MV-4-11 (cell line): ENCODE results near the gene RIMBP2.

Experiments
- DNase-seq: peaks from one replicate; lab custom pipeline; 2025; lab: John Stamatoyannopoulos, UW

Gene RIMBP2

DNA sequence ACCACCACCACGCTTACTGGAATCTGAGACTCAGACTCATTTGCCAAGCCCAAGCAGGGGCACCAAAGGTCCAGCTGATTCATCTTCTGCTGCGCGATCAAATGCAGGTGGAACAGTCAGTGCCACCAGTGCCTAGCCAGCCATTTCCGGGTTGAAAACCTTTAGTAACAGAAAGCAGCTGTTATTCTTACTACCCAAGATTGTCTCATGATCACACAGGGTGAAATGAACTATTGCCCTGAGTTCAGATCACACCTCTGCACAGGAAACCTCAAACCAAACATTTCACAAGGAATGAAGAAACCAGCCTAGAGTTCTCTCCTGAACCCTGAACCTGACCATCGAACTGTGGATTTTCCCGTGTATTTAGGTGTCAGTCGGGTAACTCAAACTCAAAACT is 88.9 kb downstream of the RIMBP2 start:
- DNase-seq = no peak

DNA sequence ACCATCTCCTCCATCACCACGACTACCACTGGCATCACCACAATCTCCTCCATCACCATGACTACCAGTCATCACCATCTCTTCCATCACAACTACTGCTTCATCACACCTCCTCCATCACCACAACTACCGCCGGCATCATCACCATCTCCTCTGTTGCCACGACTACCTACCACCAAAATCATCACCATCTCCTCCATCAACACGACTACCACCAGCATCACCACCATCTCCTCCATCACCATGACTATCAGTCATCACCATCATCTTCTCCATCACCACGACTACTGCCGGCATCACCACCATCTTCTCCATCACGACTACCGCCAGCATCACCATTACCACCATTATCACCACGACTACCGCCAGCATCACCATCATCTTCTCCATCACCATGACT is 89.5 kb downstream of the RIMBP2 start:
- DNase-seq = no peak

DNA sequence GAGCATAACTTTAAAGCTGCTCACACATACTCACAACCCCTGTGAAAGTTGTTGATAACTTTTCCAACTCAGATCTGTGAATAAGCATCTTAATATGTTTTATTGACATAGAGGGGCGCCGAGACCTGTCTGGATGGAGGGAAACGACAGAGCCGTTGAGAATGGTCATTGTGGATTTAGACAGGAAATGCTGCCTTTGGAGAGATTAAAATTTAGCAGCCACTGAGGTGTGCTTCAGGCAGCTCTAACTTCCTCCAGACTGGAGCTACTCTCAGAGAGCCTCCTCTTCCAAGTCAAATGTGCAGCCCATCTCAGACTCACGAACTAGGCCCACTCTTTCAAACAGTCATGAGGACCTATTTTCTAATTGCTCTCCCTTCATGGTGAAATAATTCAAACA is 90.9 kb downstream of the RIMBP2 start:
- no peak for DNase-seq

DNA sequence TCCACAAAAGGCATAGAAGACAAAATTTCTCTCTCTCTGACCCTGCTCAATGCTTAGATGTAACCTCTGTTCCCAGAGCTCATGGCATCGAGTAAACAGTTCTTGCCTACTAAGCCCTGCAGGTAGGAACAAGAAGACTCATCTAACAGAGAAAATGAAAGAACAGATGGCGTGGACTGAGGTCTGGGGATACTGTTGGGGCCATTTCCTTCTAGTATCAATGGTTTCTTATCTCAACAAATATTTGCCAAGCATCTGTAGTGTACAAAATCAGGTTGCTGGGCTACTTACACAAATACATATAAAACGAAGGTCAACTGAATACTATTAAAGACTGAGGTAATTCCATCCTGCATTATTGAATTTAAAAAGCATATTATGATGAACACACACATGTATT is 93.3 kb downstream of the RIMBP2 start:
- no peak for DNase-seq

DNA sequence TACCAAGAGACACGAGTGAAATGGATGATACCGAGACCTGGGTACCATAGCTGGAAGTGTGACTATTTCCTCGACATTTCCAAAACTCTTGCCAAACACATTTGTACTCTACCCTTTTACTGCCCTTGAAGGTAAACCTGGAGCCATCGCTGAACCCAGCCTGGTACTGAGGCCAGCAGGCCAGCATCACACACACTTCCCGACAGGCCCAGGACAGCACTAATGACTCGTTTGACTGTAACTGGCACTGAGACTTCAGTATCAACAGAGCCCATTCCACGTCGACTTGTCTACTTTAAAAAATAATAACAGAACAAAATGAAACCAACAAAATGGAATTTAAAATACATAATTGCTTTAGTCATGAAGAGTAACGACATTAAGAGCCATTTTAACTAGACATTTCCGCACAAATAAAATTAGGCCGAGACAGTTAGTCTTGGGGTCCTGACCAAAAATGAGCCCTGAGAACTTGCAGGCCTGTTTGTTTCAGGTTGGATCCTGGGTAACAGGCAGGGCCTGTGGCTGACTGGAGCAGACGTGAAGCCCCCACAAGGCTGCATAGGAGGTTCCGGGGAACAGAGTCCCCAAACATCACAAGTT is 94.3 kb downstream of the RIMBP2 start:
- no peak for DNase-seq

DNA sequence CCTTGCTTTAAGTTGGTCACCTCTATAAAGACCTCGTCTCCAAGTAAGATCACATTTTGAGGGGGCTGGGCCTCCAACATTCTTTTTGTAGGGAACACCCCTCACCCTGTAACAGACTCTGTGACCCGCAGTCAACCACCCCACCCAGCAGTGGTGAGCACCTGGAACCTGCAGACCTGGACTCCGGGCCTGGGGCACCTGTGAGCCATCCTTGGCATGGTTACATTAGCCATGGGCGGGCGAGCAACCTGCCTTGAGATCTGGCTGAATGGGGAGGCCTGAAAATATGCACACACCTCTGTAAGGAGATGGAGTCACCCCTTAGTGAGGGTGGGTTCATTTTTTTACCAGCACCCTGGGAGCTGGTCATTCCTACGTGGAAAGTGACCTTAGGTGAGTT is 95.3 kb downstream of the RIMBP2 start:
- no peak for DNase-seq

DNA sequence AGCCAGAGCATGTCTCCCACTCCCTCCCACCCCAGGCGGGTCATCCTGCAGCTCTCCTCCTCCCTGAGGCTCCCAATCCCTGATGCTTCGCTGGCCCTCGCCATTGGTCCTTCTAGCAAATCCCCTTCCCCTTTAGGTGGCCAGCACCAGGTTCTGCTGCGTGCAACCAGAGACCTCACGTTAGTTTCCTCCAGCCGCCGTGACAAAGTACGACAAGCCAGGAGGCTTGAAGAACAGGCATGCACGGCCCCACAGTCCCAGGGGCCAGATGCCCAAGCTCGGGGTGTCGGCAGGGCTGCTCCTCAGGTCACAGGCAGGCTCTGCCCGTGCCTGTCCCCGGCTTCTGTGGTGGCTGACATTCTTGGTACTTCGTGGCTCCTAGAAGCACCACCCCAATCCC is 95.8 kb downstream of the RIMBP2 start:
- no peak for DNase-seq

DNA sequence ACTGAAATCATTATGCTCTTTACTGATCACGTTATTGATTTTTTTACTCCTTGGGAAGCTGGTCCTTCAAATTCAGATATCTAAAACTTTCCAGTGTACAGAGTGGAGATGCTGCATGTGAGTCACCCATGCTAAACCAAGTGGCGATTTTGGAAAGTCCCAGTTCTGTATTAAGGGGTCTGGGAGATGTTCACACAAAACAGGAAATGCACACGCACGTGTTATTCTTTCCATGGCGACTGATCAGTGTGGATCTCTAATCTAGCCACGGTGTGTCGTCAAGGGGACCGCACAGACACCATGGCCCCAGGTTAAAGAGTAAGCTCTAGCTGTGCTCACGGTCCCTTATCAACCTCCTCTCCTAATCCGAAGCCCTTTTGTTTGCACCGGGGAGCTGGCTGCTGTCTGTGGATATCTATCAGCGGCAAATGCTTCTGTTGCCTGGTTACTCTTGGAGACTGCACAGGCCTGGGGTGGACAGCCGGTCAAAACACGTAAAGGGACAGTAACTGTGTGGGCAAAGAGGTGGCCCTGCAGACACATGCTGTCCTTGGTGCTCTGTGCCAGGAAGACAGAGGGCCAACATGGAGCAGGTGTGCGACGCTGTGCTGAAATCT is 96.6 kb downstream of the RIMBP2 start:
- no peak for DNase-seq

DNA sequence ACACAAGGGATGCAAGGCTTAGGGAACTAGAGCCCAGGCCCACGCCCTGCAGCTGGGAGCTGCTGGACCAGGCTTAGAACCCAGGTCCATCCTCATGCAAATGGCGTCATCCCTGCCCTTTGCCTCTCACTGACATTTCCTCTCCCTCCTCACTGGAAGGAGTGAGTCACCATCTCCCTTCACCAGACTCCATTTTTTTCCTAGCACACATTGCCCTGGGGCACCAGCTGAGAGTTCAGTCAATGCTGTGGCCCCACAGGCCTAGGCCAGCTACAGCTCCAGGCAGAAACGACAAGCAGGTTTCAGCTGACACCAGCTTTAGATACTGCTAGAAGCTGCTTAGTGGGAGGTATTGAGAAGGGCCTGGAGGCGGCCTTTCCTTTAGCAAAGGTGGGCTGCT is 98.9 kb downstream of the RIMBP2 start:
- no peak for DNase-seq

DNA sequence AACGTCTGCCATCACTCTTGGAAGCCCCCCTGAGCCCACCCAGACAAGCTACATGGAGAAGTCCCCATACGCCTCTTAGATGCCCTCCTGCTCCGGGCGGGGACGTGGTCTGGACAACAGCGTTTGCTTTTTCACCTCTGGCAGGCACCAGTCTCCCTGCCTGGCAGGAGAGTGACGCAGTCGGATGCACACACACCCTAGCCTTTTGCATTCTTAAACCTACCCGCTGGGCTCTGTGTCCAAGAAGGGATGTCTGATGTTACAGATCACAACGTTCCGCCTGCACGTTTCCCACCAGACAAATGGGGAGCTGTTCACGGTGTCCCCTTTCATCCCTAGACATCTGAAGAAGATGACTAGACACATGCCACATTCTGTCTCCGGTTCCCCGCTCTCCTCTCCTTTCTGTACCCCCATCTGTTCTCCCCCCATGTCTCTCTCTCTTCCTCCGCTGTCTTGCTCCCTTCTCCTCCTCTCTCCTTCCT is 100.2 kb downstream of the RIMBP2 start:
- no peak for DNase-seq

DNA sequence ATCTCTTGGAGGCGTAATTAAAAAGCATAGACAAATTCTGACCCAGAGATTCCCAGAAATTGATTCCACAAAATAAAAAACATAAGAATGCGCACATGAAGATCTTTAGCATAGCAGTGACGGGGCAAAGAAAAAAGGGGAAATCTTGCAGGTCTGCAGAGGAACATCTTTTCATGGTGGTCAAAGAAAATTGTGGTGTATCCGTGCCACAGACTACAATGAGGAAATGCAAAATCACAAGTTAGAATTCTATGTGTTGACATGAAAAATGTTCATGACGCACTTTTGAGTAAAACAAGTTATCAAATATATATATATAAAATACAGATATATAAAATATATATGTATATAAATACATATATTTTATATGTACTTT is 101.6 kb downstream of the RIMBP2 start:
- no peak for DNase-seq

DNA sequence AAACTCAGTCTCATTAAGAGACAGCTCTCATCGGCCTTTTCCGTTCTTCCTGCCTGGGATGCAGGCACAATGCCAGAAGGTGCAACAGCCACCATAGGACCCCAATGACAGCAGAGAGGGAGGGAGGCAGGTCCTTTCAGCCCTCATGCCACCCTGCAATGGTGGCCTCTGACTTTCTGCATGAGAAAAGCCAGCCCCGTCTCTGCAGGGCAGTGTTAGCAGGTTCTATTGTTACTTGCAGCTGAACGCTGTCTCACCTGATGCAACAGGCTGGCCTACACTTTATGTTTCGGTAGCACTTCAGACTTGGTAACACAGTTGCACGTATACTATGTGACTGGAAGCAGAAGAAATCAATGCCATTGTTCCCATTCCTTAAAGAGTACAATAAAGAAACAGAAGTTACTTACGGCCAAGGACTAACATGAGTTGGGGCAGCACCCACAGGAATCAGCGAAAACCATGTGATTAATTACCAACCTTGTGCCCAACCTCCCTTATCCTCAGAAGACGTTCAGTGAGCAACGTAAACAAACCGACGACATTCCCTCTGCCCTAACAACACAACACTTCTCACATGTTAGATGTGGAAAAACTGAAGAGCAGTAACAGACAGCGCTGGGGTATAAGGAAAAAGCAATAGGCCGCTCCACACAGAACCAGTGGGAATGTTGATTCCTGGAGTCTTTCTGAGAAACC is 102.1 kb downstream of the RIMBP2 start:
- no peak for DNase-seq

DNA sequence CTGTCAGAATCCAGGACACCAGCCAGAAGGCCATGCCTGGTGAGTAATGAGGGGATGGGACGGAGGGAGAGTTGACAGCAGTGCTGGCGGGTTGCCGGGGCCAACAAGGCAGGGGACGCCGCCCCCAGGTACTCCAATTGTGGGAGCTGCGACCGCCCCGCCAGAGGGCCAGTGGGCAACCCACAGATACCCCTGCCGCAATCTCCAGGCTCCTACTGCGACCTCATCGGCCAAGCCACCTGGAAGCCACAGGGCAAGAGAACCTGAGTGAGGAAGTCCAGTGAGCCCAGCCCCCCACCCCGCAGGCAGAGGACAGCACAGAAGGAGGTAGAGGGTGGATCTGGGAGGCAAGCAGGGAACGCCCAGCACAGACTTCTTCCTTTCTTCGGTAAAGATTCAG is 103.0 kb downstream of the RIMBP2 start:
- DNase-seq = no peak

DNA sequence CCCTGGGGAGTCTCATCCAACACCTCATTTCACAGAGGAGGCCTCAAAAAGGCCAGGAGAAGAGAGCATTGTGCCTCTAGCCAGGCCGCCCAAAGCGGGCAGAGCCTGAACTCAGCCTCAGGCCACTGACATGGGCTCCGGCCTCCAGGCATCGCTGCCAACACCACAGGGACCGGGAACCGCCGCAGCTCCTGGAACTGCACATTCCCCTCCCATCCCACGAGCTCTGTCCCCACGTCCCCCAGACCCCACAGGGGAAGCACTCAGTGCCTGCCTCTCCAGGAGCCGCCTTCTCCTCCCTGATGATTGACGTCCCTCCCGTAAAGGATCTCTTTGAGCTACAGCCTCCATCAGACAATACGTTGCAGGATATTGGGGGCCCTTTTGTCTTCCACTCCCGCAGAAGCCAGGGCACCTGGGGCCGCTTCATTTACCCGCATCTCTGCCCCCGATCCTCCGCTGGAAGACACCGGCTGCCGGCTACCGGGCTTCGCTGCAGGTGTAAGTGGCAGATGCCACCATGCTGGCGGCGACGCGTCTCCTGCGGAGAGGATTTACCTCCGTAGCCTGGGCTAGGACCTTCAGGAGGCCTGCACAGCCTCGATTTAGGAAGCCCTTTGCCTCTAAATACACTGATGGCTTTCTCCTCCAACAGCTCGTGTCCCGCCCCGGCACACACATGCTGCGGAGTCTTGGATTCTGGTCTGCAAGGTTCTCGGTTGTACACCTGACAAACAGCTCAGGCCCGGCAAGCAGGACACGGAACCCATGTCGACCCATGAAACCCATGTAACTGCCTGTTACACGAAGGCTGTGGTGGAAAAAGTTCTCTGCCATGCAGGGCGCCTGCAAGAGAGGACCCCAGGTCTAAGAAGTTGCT is 104.8 kb downstream of the RIMBP2 start:
- DNase-seq = no peak

DNA sequence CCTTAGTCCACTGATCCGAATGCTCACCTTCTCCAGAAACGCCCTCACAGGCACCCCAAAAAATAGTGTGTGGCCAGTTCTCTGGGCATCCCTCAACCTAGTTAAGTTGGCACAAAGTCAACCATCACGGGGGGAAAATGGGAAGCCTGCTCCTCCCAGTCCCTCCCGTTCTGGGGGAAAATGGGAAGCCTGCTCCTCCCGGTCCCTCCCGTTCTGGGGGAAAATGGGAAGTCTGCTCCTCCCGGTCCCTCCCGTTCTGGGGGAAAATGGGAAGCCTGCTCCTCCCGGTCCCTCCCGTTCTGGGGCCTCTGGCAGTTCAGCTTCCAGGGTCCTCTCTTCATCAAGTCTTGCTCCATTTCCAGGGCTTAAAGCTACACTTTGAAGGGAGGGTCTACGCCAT is 106.1 kb downstream of the RIMBP2 start:
- no peak for DNase-seq

DNA sequence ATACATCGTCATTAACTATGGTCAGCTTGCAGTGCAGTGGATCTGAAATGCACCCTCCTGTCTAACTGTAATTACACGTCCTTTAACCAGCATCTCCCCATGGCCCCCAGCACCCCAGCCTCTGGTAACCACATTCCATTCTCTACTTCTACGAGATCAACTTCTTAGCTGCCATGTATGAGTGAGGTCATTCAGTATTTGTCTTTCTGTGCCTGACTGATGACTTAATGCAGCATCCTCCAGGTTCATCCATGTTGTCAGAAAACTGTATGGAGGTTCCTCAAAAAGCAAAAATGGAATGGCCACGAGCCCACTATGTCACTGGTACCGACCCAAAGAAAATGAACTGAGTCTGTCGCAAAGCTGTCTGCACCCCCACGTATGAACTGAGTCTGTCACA is 107.3 kb downstream of the RIMBP2 start:
- no peak for DNase-seq

DNA sequence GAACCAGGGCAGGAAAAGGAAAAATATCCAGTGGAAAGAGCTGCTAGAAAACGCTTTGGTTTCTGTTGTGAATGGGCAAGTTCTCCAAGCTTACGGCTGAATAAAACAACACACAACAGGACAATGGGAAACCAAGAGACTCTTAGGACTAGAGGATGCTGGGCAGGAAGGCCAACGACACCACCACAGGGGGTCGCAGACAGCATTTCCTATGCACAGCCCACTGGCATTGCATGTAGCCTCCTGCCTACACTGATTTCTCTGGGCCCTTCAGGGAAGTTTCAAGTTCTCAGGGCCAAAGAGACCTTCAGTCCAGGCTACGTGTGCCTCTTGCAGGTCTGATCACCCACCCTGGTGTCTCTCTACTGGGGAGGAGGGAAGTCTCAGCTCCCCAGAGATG is 108.0 kb downstream of the RIMBP2 start:
- DNase-seq = no peak

DNA sequence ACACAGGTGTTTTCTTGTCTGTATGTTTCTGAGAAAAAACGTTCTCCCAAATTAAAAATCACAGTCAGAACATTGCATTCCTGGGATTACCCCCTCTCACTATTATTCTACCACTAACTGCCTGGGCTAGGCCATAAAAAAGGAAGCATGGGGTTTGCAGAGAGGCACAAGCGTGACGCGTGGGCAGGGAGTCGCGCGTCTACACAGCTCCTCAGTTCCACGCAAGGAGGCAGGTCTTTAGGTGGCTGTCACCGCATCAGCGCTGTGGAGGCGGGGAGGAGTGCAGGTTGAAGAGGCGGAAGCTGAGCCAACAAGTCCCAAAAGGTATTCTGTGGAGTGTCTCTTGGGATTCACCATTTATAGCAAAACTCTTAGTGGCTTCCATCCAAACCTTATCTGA is 109.9 kb downstream of the RIMBP2 start:
- DNase-seq = no peak

DNA sequence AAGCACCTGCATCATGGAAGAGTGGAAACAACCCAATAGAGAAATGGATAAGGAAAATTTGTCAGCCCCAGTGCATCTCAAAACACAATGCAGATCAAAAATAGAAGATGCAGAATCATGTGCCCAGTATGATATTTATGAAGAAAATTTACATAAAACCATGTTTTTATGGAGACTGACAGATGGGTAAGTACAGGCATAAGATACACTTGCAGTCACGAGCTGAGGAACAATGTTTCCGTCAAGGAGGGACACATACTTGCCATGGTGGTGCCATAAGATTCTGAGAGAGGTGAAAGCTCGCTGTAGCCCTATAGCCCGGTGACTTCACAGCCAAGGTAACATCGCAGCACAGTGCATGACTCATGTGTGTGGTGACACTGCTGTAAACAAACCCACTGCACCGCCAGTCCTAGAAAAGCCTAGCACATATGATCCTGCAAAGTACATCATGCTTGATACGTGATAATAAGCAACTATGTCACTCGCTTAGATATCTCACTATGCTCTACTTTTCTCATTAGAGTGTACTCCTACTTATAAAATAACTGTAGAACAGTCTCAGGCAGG is 112.6 kb downstream of the RIMBP2 start:
- DNase-seq = no peak

DNA sequence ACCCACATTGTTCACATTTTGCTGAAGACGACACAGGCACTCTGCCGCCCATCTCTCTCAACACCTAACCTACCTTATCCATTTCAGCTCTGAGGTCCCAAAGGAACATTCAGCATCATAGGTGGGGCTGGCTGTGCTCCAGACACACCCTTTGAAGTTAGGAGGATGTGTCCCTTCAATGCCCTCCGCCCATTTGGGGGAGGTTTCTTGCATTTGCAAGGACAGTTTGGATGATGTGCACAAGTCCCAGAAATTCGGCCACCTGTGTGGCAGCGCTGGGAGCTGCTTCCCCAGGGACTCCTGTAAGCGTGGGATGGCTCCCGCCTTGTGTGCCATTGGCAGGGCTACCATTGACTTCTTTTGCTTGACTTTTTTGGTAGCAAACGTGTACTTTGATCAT is 113.8 kb downstream of the RIMBP2 start:
- no peak for DNase-seq

DNA sequence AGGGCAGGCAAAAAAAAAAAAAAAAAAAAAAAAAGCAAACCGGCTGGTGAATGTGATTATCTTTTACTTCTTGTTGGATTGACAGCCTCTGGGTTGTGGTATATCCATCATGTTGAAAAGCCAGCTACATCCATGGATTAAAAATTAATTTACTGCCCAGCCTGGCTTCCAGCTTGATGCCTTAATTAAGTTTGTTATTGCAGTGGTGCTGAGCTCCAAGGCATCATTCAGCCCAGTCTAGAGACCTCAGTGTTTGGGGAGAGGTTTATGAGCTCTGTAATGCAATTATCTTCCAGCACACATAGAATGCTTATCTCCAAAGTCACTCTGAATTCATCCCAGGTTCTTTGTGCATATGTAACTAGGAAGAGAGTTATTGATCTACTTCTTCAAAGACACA is 114.8 kb downstream of the RIMBP2 start:
- no peak for DNase-seq

DNA sequence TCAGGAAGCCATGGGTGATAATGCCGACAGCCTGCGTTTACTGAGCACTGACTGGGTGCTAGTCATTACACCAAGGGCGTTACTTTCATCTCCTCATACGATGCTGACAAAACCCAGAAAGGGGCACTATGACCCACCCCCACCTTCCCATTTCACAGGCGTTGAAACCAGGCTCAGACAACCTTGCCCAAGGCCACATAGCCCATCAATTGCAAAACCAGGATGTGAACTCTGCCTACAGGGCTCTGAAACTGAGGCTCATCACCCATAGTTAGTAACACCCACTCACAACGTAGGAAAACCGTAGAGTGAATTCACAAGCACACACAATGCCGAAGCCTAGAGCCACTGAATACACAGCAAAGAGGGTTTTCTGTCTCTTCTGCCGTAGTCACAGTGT is 119.9 kb downstream of the RIMBP2 start:
- no peak for DNase-seq
